B cell (primary cell): ENCODE results near the gene DDX52.

ENCODE experiments used
- CTCF ChIP-seq: fragments of 200-600 bp; IDR thresholded peaks from one replicate; pipeline ENCODE4 v1.8.0; 2022; ENCODE audit warnings: antibody characterized with exemption, mild to moderate bottlenecking
- EZH2 ChIP-seq: IDR thresholded peaks from 2 replicates; pipeline ENCODE4 v1.6.1; 2012; ENCODE audit warnings: borderline replicate concordance, low read depth, mild to moderate bottlenecking, moderate library complexity, low read length; ENCODE audit not compliant: insufficient read depth, poor library complexity, severe bottlenecking

GRCh38 chr17:37562016-37562745 is 81.1 kb downstream of the DDX52 start:
- TF ChIP-seq CTCF (no peak), EZH2 (no peak)
